GM18861 (cell line): Measurements from ENCODE around the gene SYNPO2.
"Not testable (repeated sequence)": the region's sequence is repeated elsewhere in the genome, so short reads cannot be mapped to it uniquely, and the experiment has no call there.

Experiments used
- ATAC-seq: cut with Tn5 transposase; IDR thresholded peaks from one replicate; pipeline ENCODE4 v1.9.1; 2021; ENCODE audit not compliant: unreplicated experiment

Gene SYNPO2

DNA sequence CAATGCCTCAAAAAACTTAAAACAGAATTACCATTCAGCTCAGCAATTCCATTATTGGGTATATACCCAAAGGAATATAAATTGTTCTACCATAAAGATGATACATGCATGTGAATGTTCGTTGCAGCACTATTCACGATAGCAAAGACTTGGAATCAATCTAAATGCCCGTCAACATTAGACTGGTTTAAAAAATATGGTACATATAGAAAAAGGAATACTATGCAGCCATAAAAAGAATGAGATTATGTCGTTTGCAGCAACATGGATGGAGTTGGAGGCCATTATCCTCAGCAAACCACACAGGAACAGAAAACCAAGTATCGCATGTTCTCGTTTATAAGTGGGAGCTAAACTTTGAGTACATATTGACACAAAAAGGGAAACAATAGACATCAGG is 10.9 kb upstream of the SYNPO2 start:
- ATAC-seq = no peak

DNA sequence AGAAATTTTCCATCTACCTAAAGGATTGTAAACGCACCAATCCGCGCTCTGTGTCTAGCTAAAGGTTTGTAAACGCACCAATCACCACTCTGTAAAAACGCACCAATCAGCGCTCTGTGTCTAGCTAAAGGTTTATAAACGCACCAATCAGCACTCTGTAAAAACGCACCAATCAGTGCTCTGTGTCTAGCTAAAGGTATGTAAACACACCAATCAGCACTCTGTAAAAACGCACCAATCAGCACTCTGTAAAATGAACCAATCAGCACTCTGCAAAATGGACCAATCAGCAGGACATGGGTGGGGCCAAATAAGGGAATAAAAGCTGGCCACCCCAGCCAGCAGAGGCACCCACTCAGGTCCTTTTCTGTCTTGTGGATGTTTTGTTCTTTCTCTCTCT is 10.1 kb upstream of the SYNPO2 start:
- not testable (repeated sequence) for ATAC-seq

DNA sequence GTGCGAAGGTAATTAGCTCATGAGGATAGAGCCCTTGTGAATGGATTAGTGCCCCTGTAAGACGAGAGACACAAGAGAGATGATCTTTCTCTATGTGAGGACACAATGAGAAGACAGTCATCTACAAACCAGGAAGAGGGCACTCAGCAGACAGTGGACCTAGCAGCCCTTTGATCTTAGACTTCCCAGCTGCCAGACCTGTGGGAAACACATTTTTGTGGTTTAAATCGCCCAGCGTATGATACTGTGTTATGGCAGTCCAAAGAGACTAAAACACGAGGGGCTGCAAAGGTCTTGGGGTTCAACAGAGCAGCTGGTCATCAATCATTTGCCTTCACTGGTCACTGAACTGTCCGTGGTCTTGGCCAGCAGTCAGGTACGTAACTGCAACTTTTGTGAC is 9.2 kb upstream of the SYNPO2 start:
- no peak for ATAC-seq

DNA sequence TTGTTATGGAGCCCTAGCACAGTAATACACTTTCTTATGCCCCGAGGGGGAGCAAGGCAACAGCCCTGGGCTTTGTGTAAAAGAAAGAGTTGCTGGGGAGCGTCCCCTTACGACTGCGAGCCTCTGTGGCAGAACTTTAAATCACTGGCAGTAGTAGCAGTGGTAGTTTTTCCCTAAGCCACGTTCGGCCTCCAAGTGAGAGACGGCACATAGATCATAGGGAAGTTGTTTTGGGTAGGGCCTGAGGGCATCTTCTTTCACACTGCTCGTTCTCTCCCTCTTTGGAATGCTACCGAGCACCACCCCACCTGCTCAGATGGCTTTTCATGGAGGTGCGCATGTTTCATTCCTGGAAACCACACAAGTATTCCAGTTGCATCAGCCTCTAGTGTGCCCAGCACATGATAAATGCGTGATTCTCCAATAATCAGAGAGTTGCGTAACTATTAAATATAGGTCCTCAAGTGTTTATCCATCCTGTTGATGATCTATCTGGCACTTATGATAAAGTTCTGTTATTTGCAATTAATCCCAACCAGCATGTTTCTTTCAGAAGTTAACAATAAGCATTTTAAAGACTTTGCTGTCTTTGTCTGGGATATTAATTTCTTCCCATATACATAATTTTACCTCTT is 7.0 kb upstream of the SYNPO2 start:
- ATAC-seq = no peak

DNA sequence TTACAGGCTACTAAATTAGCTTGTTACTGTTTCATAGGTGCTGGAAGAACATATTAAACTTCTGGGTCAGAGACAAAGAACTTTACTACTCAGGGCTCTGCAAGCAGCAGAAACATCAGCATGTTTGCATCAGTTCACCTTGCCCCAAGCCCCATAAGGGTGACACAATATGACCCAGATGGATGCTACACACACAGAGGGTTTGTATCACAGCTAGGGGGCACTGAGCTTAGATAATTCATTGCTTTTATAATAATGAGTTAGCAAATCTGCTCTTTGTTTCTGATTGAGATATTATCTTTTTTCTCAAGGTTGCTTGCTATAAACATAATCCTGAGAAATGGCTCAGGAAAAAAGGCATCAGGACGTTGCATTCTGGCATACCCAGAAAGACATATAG is 4.8 kb upstream of the SYNPO2 start:
- ATAC-seq = no peak

DNA sequence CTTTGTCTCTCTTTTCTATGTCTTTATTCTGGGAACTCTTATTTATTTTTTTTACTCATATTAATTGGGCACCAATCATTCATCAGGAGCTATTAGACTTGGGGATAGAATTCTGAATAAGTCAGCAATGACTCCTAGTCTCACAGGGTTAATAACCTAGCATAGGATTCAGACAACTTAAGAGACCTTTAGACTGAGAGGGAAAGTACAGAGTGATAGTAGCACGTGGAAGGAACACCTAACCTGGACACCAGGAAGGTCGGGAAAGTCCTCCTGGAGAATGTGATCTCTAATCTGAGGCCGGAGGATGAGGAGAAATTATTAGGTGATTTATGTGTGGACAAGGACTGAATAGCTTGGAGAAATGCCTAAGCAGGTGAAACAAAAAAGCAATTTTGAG is 3.9 kb upstream of the SYNPO2 start:
- no peak for ATAC-seq

DNA sequence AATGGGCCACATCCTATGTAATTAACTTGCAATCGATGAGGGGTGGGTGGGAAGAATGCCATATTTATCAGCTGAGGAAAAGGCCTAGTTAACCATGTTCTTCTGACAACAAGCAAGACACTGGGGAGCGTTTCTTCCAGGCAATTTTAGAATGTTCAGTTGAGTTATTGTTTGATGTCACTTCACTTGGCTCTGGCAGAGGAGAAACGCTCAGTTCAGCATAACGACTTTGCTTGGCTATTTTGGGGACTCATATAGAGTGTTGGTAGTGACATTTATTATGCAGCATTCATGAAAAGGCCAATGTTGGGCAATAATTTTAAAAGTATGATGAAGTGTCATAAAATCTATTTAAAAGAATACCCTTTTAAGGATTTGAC is 648 bp downstream of the SYNPO2 start:
- ATAC-seq = no peak

DNA sequence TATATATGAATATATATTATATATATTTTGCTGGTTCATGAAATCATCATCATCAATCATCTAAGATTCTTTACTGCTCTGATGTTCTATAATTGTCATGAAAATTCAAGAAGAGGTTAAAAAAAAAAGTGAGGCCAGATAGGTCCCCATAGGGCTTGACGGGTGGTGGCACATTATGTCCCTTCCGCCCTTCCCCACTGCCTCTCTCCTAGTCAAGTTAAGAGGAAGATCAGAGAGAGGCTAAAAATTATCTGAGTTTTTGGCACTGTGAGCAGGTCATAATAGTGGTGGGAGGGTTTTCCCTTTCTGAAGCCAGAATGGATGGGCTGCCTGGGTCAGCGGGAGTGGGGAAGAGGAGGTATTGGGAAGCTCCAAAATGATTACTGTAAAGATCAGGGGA is 5.4 kb downstream of the SYNPO2 start:
- ATAC-seq = no peak

DNA sequence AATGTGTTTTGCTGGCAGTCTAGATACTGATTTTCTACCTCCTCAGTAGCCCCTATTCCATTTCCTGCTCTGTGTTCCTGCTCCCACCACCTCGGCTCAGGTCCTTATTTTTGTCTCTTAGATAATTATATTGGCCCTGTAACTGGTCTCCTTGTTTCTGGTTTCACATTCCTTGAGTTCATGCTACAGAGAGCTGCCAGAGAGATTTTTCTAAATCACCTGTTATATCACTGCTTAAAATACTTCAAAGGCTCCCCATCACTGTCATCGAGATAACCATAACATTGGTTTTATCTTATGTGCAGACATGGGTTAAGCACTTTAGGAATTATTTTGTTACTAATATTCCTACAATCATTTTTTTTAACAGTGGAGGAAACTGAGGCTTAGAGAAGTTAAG is 9.6 kb downstream of the SYNPO2 start:
- no peak for ATAC-seq

DNA sequence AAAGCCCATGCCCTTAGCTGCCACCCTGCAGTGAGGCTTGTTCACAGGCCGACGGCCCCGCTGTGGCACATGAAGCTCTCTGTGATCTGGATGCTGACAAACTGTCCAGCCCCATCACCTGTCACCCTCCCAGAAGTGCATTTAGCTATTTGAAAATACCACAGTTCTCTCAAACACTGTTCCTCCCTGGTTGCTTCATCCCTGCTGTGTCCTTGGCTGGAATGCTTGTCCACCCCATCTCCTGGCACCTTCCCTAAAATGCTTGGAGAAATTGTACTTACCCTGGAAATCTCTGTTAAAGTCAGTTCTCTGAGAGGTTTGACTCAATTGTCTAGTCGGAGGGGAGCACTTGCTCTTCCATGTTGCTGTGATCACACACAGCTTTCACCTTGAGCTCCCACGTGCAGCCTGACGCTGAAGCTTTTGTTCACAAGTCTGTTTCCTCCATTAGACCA is 10.1 kb downstream of the SYNPO2 start:
- no peak for ATAC-seq

DNA sequence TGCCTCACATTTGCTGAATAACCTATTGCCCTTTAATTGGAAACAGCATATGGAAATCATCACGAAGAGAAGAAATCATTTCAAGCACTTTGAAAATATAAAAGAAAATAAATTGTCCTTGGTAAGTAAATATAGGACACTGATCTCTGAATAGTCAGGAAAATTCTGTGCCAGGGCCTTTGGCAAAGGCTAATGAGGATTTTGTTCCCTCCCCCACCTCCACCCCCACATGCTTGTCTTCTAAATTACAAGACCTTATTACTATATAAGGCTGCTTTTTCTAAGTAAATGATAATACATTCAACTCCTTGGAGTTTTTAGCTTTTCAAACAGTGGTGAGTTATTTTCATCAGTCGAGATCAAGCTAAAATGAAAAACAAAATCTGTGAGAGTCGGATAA is 15.8 kb downstream of the SYNPO2 start:
- ATAC-seq = no peak

DNA sequence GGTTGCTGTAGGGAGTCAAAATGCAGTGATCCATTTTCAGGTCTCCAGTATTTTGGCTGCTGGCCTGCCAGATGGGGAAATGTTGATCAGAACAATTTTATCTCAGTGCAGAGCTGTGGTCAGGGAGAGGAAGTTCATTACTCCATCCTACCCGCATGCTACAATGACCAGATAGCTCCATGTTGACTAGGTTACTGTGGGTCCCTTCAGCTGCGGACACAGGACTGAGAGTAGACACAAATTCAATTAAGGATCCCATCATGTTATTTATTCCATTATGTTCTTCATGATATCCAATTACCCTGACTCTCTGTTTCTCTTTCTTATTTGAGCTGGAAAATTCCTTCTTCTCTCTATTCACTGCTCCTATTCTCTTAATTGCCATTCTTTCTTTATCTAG is 16.3 kb downstream of the SYNPO2 start:
- no peak for ATAC-seq

DNA sequence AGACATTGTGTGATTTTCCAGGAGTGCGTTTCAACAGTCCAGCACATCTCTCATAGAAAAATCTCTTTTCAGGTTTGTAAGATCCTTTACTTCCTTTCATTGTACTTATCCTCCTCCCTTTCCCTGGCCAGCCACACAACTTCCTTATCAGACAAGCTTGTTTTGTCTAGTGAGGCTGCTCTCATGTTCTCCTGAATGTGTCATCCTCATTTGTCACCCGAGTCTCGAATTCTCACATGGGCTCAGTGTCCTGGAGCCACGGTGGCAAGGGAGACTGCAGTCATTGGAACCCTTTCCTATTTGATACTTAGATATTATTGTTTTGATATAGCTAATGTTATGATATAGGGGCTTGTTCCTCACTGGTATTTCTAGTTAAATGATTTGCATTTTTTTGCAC is 16.9 kb downstream of the SYNPO2 start:
- ATAC-seq = no peak

DNA sequence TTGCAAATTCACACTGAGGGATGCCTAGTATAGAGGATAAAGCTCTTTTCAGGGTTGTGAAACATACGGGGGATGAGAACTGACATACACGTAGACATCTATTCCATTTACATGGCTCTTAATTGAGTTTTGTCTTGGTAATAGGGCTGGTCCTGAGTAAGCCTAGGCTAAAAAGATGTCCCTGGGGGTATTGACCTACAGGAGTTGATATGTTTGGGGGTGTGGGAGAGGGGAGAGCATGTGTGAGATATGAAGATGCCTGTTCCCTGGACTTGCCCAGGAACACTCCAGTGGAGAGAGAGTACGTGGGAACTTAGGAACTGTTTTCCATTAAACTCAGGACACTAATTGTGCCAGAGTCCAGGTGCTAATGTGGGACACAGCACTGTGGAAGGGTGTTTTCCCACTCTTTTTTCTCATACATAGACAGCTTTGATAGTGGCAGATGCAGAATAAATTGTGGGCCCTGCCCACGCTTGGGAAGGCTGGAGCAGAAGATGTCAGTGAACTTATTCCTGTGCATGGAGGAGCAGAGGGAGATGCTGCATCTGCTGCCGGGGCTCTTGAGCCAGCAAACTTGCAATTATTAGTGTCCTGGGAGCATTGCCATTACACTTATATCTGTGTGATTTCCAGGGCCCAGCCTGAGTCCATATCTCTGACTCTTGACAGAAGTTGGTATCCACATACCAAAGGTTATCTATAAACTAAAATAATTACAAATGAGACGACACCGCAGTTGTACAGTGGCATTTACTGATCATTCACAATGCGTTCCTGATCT is 20.7 kb downstream of the SYNPO2 start:
- ATAC-seq = no peak

DNA sequence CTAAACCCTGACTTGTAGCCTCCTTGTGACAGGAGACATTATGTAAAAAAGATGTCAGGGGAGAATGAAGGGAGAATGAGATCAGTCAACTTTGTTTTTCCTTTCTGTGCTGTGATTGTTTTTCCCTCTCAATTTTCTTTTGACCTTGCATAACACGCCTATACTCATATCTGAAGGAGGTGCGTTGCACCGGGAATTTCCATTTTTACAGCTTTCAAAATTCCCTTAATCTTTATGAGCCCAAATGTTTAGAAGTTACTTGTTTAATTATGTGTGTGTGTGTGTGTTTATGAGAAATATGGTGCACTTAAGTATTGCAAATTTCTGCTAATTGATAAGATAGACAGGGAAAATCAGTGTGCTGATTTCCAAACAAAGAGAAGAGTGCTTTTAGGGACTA is 21.6 kb downstream of the SYNPO2 start:
- ATAC-seq = no peak

DNA sequence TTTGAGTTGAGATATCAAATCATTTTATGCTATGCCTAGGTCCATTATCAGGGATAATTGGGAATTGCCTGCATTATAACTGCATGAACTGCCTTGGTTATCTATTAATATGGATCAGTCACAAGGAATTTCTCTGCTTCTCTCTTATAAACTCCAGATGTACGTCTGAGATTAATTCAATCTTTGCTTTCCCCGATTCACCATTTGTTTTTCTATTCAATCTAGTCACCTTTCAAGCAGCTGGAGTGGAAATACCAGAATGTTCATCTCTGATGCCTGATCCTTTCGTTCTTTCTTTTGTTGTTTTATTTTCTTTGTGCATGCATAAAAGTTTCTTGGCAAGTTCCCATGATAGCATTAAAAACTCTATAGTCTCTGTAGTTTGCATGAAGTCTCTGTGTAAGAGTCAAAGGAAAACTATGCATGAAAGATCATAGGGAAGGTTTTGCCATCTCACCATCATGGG is 22.6 kb downstream of the SYNPO2 start:
- ATAC-seq = no peak

DNA sequence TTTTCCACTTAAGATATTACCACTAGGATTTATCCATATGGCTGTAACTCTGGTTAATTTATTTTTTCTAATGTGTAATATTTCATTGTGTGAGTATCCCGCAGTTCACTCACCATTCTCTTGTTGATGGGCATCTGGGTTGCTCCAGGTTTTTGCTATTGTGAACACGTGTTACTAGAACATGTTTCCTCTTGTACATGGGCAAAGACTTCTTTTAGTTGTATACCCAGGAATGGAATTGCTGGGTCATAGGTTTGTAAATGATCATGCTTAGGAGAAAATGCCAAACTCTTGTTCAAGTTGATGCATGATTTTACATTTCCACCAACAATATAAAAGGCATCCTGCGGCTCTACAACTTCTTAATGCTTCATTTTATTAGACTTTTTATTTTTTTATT is 26.8 kb downstream of the SYNPO2 start:
- ATAC-seq = no peak

DNA sequence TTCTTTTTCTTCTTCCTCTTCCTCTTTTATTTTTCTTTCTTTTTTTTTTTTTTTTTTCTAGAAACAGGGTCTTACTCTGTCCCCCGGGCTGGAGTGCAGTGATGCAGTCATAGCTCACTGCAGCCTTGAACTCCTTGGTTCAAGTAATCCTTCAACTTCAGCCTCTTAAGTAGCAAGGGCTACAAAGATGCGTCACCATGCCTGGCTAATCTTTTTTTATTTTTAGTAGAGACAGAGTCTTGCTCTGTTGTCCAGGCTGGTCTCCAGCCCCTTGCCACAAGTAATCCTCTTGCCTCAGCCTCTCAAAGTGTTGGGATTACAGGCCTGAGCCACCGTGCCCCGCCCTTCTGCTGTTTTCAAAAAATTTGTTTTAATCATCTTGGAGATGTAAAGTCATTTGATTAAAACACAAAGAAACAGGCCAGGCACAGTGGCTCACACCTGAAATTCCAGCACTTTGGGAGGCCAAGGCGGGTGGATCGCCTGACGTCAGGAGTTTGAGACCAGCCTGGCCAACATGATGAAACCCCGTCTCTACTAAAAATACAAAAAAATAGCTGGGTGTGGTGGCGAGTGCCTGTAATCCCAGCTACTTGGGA is 28.1 kb downstream of the SYNPO2 start:
- no peak for ATAC-seq

DNA sequence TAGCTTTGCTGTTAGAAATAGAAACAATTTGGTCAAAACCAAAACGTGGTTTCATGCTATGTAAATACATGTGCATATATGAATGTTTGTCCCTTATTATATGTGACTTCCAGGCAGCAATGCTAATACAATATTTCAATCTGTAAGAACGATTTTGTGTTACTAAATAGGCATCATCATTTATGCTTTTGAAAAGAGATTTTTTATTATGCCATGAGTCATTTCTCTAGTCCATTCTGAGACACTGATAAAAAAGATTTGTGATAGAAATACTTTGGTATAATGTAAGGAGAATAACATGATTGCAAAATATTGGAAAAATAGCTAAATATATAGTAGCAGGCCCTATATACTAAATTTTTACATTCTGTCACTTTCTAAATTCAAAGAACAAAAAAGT is 28.9 kb downstream of the SYNPO2 start:
- ATAC-seq = no peak

DNA sequence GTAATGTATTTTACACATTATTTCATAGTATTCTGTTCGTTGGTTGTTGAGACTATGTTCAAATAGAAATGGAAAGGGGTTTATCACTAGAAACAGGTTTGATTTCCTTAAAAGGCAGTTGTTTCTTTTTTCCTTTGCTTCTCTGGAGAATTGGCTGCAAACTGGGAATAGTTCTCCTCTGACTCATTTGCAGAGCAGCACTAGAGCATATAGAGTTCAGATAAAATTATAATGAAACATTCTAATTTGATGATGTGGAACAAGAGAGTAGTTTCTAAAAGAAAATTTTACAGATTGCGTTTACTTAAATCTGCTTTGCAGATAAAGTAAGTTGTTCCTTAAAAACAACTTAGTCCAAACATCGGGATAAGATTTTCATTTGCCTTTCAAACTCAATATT is 29.7 kb downstream of the SYNPO2 start:
- ATAC-seq = no peak

DNA sequence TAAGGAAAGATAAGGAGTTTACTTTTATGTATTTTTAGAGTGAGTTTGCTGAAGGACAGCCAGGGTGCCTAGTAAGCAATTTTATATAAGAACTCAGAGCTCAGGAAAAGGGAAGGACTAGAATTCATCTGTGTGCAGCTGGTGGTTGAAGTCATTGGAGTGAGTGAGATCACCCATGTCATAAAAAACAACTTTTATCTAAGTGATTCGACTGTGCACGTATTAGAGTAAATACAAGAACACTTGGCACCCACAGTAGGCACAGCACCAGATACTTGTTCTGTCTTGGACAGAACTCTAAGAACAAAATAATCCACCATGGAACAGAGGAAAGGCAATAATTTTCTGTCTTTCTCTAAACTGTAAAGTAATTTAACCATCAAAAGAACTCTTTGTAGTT is 31.6 kb downstream of the SYNPO2 start:
- ATAC-seq = no peak

DNA sequence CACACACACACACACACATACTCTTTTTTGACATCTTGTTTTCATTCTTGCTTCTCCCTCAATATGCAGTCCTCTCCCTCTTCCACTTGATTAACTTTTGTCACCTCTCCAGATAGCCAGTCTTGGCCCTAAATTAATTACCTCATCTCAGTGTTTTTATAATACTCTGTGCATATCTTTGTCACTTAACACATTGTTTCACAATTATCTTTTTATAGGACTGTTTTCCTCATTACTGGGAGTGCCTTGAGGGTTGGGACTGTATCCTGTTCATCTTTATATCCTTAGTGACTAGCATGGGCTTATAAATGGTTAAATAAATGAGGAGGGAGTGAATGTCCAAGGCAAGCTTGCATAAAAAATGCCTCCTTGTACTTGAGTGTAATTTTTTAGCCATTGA is 33.1 kb downstream of the SYNPO2 start:
- ATAC-seq = no peak
